Measurements from ENCODE around the gene SHROOM2. TPM values are rescaled to one million over a fixed set of nuclear protein-coding genes. Genes with fewer than 3 reads are reported as not detected.

Gene SHROOM2
- total RNA-seq, 8 experiments from 2014 or later, result 2.5 to 65.1 (median 18.8) TPM

DNA sequence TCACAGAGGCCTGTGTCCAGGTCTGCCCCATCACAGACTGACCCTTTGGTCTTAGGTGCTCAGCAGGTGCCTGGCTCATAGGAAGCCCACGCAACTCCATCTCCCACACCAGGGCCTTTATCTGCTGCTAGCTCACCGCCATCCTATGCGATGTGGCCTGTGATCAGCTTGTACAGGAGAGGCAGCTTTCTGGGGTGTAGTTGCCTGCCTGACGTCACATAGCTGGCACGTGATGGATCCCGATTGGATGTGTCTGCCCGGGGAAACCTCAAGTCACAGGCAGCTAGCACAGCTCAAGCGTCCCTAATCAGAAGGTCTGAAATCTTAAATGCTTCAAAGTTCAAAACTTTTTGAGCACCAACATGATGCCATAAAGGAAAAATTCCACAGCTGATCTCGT lies 139.8 kb downstream of the SHROOM2 start:
- Histone ChIP-seq H3K4me3 (no peak overlapping the region), H3K4me1 (replicated peaks in 1 of 2) (peaks cover 10 to 16% of the 10 kb centered on the region in 2 donors), H3K27ac (no peak overlapping the region)

GRCh38 chrX:9927698-9928482 lies 141.7 kb downstream of the SHROOM2 start:
- peak; percentile 83 to 99 (median 97) for ATAC-seq (replicated peaks in 6 of 8)
- 0 to 12% (median 0%) methylated on average over 1 to 10 of the region's 11 CpGs; no CpG with 5 or more reads in 7 of the 10 experiments for WGBS, 10 experiments

More for the DNA sequence above, 139.8 kb downstream of the SHROOM2 start:
- ATAC-seq (replicated peaks in 6 of 8), result no peak
- in situ Hi-C loops (cut with MboI; ENCODE audit: low pct_unique_long_range_greater_than_20kb in 2 of 9, low sequenced_read_pairs in 9 of 9, unreplicated experiment in 9 of 9), result no loop called here
- WGBS, 10 experiments, result 57% methylated on average over 1 of the region's 9 CpGs; no CpG with 5 or more reads in 9 of the 10 experiments

GRCh38 chrX:9935436-9935835 lies 149.2 kb downstream of the SHROOM2 start:
- no peak for ATAC-seq (replicated peaks in 6 of 8)
- Histone ChIP-seq H3K4me1 (replicated peaks in 1 of 2) (no peaks in the 10 kb centered on the region), H3K4me3 (no peak overlapping the region), H3K27ac (no peak overlapping the region)
- 70 to 80% methylated on average over 1 to 2 of the region's 3 CpGs; no CpG with 5 or more reads in 8 of the 10 experiments for WGBS, 10 experiments
- in situ Hi-C loops (cut with MboI; ENCODE audit: low pct_unique_long_range_greater_than_20kb in 2 of 9, low sequenced_read_pairs in 9 of 9, unreplicated experiment in 9 of 9), result no loop called here

More at GRCh38 chrX:9927698-9928482, 141.7 kb downstream of the SHROOM2 start:
- Histone ChIP-seq H3K27ac (peak overlapping the region; percentile 78 to 91), H3K4me1 (replicated peaks in 1 of 2) (peaks cover 10 to 16% of the 10 kb centered on the region in 2 donors), H3K4me3 (peak overlapping the region in 3 of 5 donors; percentile 1 to 23 (median 17))
- in situ Hi-C loops (cut with MboI; ENCODE audit: low pct_unique_long_range_greater_than_20kb in 2 of 9, low sequenced_read_pairs in 9 of 9, unreplicated experiment in 9 of 9), result no loop called here

DNA sequence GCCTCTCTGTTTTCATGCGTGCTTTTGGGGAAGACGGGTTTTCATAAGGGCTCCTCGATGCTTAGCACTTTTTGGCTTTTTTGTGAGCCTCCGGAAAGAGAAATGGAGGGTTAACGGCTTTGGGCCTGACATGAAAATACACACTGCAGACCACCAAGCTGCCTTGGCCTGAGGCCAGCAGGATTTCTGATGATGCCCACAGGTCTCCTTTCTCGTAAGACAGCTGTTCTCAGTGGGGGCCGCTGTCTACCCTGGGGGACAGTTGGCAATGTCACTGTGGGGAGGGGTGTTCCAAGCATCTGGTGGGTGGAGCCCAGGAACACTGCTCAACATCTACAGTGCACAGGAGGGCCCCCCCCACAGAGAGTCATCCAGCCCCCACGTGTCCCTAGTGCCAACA lies 151.5 kb downstream of the SHROOM2 start:
- Histone ChIP-seq H3K27ac (no peak overlapping the region), H3K4me3 (no peak overlapping the region), H3K4me1 (replicated peaks in 1 of 2) (no peaks in the 10 kb centered on the region)
- no peak for ATAC-seq (replicated peaks in 6 of 8)
- in situ Hi-C loops (cut with MboI; ENCODE audit: low pct_unique_long_range_greater_than_20kb in 2 of 9, low sequenced_read_pairs in 9 of 9, unreplicated experiment in 9 of 9), result no loop called here
- 39% methylated on average over 2 of the region's 8 CpGs; no CpG with 5 or more reads in 9 of the 10 experiments for WGBS, 10 experiments

- 56 to 100% (median 95%) methylated on average over 2 to 3 of the region's 7 CpGs; no CpG with 5 or more reads in 7 of the 10 experiments for WGBS, 10 experiments
- in situ Hi-C loops (cut with MboI; ENCODE audit: low pct_unique_long_range_greater_than_20kb in 2 of 9, low sequenced_read_pairs in 9 of 9, unreplicated experiment in 9 of 9), result no loop called here
Measured at GRCh38 chrX:9938516-9938915, 152.3 kb downstream of the SHROOM2 start.

DNA sequence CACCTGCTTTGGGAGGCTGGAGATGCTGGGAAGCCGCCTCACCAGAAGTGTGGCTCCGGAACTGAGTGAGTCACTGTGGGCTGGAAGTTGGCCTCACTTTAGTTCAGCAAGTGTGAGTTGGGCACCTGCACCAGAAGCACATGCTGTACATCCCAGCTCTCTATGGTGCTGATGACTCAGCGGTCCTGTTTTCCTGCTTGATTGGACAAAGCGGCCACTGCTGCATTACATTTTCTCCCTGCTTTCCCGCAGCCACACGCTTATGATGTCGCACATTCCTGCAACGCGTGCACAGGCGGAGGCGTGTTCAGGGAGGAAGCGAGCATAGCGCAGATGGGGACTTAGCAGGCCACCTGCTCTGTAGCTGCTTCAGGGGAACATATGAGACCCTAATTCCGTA lies 154.2 kb downstream of the SHROOM2 start:
- H3K4me1 ChIP-seq (replicated peaks in 1 of 2), result no peaks in the 10 kb centered on the region
- H3K27ac ChIP-seq, result no peak overlapping the region
- ATAC-seq (replicated peaks in 6 of 8), result peak; percentile 25 to 97 (median 78)
- H3K4me3 ChIP-seq, result no peak overlapping the region
- 87 to 100% (median 93%) methylated on average over 3 to 10 of the region's 14 CpGs; no CpG with 5 or more reads in 7 of the 10 experiments for WGBS, 10 experiments
- in situ Hi-C loops (cut with MboI; ENCODE audit: low pct_unique_long_range_greater_than_20kb in 2 of 9, low sequenced_read_pairs in 9 of 9, unreplicated experiment in 9 of 9), result no loop called here

More at GRCh38 chrX:9938516-9938915, 152.3 kb downstream of the SHROOM2 start:
- Histone ChIP-seq H3K4me1 (replicated peaks in 1 of 2) (no peaks in the 10 kb centered on the region), H3K27ac (no peak overlapping the region), H3K4me3 (no peak overlapping the region)
- ATAC-seq (replicated peaks in 6 of 8), result no peak

DNA sequence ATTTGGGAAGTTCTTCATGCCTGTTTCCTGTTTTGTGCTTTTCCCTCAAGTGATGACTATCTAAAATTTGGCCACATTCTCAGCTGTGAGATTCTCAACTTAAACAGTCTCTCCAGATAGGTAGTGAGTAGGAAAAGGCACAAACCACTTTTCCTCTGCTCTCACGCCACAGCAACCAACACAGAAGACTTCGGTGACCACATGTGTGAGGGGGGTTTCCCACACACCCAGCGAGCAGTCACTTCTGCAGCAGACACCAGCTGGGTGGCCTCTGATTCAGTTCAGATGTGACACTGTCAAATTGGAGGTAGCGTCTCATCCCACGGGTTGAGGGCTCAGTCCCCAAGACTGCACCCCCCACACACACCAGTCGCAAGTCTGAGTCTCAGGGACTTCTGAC lies 155.9 kb downstream of the SHROOM2 start:
- Histone ChIP-seq H3K27ac (no peak overlapping the region), H3K4me3 (no peak overlapping the region), H3K4me1 (replicated peaks in 1 of 2) (no peaks in the 10 kb centered on the region)
- no peak for ATAC-seq (replicated peaks in 6 of 8)
- 100% methylated on average over 1 to 3 of the region's 6 CpGs; no CpG with 5 or more reads in 7 of the 10 experiments for WGBS, 10 experiments
- in situ Hi-C loops (cut with MboI; ENCODE audit: low pct_unique_long_range_greater_than_20kb in 2 of 9, low sequenced_read_pairs in 9 of 9, unreplicated experiment in 9 of 9), result no loop called here

DNA sequence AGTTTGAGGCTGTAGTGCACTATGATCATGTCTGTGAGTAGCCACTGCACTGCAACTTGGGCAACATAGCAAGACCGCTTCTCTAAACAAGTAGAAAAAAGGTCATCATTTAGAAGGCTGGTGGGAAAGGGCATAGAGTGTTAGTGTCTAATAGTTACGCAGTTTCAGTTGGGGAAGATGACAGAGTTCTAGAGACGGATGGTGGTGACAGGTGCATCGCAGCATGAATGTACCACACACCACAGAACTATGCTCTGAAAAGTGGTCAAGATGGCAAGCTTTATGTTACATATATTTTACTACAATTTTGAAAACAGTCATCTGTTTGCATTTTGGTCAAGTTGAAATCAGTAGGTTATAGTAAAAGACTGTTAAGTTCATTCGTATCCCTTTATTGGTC lies 157.2 kb downstream of the SHROOM2 start:
- no peak overlapping the region for H3K27ac ChIP-seq
- in situ Hi-C loops (cut with MboI; ENCODE audit: low pct_unique_long_range_greater_than_20kb in 2 of 9, low sequenced_read_pairs in 9 of 9, unreplicated experiment in 9 of 9), result no loop called here
- no peak overlapping the region for H3K4me3 ChIP-seq
- no peak for ATAC-seq (replicated peaks in 6 of 8)
- 43 to 100% (median 100%) methylated on average over 1 to 4 of the region's 5 CpGs; no CpG with 5 or more reads in 2 of the 10 experiments for WGBS, 10 experiments
- H3K4me1 ChIP-seq (replicated peaks in 1 of 2), result no peaks in the 10 kb centered on the region

- in situ Hi-C loops (cut with MboI; ENCODE audit: low pct_unique_long_range_greater_than_20kb in 2 of 9, low sequenced_read_pairs in 9 of 9, unreplicated experiment in 9 of 9), result no loop called here
- no peak overlapping the region for H3K27ac ChIP-seq
- H3K4me3 ChIP-seq, result no peak overlapping the region
- peak in 3 of 8 experiments; percentile 38 to 48 (median 42) for ATAC-seq (replicated peaks in 6 of 8)
- 0 to 100% (median 79%) methylated on average over 1 to 4 of the region's 10 CpGs; no CpG with 5 or more reads in 5 of the 10 experiments for WGBS, 10 experiments
- no peaks in the 10 kb centered on the region for H3K4me1 ChIP-seq (replicated peaks in 1 of 2)
Measured at GRCh38 chrX:9947131-9947794, 161.0 kb downstream of the SHROOM2 start.

DNA sequence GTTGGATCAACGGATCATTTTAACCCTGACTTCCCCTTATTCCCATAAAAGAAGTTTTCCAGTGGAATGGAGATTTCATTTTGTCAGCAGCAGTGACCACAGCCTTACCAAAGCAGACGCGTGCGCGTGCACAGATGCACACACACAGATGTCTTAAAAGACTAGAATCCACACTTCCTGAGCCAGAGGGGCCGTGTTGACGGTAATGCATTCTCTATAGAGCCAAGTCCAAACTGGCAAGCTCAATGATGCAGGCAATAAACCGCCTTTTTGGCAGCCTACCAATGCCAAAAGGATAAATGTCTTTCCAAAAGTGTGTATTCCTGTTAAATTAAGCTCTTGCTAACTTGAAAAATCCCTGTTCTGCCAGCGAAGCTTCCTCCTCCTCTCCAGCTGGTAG lies 162.2 kb downstream of the SHROOM2 start:
- Histone ChIP-seq H3K27ac (no peak overlapping the region), H3K4me1 (replicated peaks in 1 of 2) (no peaks in the 10 kb centered on the region), H3K4me3 (no peak overlapping the region)
- no peak for ATAC-seq (replicated peaks in 6 of 8)
- in situ Hi-C loops (cut with MboI; ENCODE audit: low pct_unique_long_range_greater_than_20kb in 2 of 9, low sequenced_read_pairs in 9 of 9, unreplicated experiment in 9 of 9), result no loop called here
- 17 to 100% (median 97%) methylated on average over 1 to 5 of the region's 9 CpGs; no CpG with 5 or more reads in 5 of the 10 experiments for WGBS, 10 experiments

DNA sequence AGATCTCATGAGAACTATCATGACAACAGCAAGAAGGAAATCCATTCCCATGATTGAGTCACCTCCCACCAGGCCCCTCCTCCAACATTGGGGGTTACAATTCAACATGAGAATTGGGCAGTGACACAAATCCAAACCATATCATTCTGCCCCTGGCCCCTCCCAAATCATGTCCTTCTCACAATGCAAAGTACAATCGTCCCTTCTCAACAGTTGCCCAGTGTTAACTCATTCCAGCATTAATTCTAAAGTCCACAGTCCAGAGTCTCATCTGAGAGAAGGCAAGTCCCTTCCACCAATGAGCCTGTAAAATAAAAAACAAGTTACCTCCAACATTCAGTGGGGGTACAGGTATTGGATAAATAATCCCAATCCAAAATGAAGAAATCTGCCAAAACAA lies 166.1 kb downstream of the SHROOM2 start:
- no peak for ATAC-seq (replicated peaks in 6 of 8)
- in situ Hi-C loops (cut with MboI; ENCODE audit: low pct_unique_long_range_greater_than_20kb in 2 of 9, low sequenced_read_pairs in 9 of 9, unreplicated experiment in 9 of 9), result no loop called here
- WGBS, 10 experiments, result 0% methylated on average over 1 of the region's 1 CpG; no CpG with 5 or more reads in 9 of the 10 experiments
- H3K4me1 ChIP-seq (replicated peaks in 1 of 2), result no peaks in the 10 kb centered on the region
- no peak overlapping the region for H3K4me3 ChIP-seq
- no peak overlapping the region for H3K27ac ChIP-seq

DNA sequence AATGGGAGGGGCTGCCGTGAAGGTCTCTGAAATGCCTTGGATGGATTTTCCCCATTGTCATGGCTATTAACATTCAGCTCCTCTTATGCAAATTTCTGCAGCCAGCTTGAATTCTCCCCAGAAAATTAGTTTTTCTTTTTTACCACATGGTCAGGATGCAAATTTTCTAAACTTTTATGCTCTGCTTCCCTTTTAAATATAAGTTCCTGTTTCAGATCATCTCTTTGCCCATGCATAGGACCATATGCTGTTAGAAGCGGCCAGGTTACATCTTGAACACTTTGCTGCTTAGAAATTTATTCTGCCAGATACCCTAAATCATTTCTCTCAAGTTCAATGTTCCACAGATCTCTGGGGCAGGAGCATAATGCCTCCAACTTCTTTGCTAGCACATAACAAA lies 167.2 kb downstream of the SHROOM2 start:
- no peak for ATAC-seq (replicated peaks in 6 of 8)
- in situ Hi-C loops (cut with MboI; ENCODE audit: low pct_unique_long_range_greater_than_20kb in 2 of 9, low sequenced_read_pairs in 9 of 9, unreplicated experiment in 9 of 9), result no loop called here
- Histone ChIP-seq H3K4me1 (replicated peaks in 1 of 2) (no peaks in the 10 kb centered on the region), H3K27ac (no peak overlapping the region), H3K4me3 (no peak overlapping the region)
- WGBS, 10 experiments, result 21 to 100% (median 100%) methylated on average over 1 to 2 of the region's 2 CpGs; no CpG with 5 or more reads in 5 of the 10 experiments

GRCh38 chrX:9955506-9955905 lies 169.3 kb downstream of the SHROOM2 start:
- Histone ChIP-seq H3K4me3 (no peak overlapping the region), H3K4me1 (replicated peaks in 1 of 2) (no peaks in the 10 kb centered on the region), H3K27ac (no peak overlapping the region)
- in situ Hi-C loops (cut with MboI; ENCODE audit: low pct_unique_long_range_greater_than_20kb in 2 of 9, low sequenced_read_pairs in 9 of 9, unreplicated experiment in 9 of 9), result no loop called here
- 17 to 85% (median 20%) methylated on average over 1 to 2 of the region's 6 CpGs; no CpG with 5 or more reads in 7 of the 10 experiments for WGBS, 10 experiments
- no peak for ATAC-seq (replicated peaks in 6 of 8)

Measured in motor neuron (in vitro differentiated cells).